Measurements from ENCODE around the gene INTS7.
"Not testable (repeated sequence)": the region's sequence is repeated elsewhere in the genome, so short reads cannot be mapped to it uniquely, and the experiment has no call there.

The INTS7 gene

DNA sequence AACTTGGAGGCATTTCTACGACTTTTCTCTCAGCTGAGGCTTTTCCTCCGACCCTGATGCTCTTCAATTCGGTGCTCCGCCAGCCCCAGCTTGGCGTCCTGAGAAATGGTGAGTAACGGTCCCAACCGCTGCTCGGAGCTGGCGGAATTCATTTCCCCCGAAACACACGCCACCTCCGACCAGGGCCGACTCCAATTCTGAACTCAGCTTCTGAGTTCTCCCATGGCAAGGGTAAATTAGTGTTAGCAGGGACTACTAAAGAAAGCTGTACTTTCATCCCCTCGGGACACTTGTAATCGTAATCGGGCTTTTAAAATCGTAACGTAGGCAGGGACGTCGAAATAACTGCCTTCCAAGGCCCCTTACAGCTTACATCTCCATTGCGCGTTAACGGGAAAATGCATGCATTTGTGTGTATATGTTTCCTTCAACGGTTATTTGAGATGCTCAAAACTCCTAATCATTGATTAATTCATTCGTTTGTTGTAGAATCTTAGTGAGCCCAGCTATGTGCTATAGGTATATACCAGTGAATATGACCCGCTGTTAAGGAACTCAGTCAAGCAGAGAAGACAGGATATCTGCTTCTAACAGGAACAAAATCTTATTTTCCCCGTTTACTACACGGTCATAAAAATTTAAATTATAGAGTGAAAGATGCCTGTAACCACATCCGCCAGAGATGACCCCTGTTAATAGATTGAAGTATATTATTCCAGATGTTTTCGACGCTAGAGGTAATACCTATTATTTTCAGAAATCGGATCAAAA is 663 bp upstream of the INTS7 start:
- no peak for DNase-seq (ENCODE audit: low read depth)

DNA sequence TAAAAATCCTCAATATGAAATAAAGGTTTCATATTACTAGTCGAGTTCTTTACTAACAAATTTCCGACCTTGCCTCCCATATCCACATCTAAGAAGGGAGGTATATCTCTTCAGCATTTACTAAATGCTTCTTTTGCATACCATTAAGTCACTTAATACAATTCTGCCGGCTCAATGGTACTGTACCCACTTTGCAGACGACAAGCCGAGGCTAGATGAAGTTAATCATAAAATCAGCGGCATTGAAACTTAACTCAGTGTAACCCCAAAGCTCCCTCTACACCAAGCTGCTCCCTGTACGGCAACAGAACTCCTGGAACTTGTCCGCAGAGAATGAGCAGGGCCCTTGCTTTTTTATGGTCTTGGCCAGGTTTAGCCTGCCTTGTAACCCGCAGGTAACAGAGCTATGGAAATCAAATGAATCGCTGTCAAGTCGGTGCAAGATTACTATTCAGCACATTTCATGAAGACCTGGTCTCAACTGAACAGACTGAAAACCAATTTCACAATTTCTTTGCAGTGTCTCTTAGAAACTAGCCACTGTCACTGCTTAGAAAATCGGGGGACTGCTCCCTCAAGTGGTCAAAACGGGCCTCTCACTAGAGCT is 738 bp downstream of the INTS7 start:
- DNase-seq (ENCODE audit: low read depth): no peak

DNA sequence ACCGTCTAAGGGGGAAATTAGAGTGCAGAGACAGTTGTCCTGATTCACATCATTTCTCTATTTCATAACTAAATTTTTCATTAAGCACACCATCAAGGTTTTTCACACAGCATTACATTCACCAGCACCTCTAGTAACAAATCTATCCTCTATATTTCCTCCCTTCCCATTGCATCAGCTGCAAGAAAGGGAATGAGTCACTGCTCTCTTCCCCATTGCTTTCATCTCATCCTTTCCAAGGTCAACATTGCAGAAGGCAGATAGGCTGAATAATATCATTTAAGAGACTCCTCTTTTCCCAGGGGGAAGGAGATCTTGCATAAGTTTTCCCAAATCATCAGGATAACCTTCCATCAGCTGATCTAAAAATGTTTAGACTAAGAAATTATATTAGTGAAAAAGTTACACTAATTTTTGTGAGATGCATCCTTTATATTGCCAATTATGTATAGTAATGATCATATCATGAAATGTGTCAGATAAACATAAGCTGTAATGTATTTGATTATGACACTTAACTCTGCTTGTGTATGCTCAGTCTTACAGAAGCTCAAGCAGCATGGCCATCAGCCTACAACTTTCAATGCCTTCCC is 4.3 kb downstream of the INTS7 start:
- no peak for DNase-seq (ENCODE audit: low read depth)

DNA sequence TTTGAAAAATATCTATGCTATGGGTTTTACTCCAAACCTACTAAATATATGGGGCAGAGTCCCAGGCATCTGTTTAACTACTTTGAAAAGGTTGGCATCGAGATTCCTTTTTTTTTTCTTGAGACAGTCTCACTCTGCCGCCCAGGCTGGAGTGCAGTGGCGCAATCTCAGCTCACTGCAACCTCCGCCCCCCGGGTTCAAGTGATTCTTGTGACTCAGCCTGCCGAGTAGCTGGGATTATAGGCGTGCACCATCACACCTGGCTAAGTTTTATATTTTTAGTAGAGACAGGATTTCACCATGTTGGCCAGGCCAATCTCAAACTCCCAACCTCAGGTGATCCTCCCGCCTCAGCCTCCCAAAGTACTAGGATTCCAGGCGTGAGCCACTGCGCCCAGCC is 7.6 kb downstream of the INTS7 start:
- DNase-seq (ENCODE audit: low read depth): not testable (repeated sequence)

DNA sequence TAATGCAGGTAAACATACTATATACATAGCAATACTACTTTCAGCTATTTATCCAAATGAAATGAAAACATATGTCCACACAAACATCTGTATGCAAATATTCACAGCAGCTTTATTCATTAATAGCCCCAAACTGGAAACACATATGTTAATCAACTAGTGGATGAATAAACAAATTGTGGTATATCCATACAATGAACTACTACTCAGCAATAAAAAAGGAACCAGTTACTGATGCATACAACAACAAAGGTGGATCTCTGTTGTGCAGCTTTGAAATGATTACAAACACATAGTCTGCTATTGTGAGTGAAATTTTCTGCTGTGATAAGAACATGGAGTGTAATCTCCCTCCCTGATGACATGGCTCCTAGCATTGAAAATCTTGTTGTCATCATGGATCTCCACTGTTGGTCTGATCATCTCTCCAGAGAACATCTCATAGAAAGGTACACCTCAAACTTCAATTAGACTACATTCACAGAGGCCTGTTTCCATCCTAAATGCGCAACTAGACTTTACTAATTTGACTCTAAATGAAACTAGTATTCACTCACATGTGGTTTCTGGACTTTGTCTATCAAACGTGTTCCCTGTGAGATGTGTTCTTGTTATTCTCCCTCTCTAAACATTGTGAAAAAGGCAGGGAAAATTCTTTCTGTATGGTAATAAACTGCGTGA is 10.7 kb downstream of the INTS7 start:
- no peak for DNase-seq (ENCODE audit: low read depth)

DNA sequence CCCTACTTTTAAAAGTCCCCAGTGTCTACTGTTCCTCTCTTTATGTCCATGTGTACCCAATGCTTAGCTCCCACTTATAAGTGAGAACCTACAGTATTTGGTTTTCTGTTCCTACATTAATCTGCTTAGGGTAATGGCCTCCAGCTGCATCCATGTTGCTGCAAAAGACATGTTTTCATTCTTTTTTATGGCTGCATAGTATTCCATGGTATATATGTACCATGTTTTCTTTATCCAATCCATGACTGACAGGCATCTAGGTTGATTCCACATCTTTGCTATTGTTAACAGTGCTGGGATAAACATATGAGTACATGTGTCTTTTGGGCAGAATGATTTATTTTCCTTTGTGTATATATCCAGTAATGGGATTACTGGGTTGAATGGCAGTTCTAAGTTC is 12.4 kb downstream of the INTS7 start:
- DNase-seq (ENCODE audit: low read depth): not testable (repeated sequence)

DNA sequence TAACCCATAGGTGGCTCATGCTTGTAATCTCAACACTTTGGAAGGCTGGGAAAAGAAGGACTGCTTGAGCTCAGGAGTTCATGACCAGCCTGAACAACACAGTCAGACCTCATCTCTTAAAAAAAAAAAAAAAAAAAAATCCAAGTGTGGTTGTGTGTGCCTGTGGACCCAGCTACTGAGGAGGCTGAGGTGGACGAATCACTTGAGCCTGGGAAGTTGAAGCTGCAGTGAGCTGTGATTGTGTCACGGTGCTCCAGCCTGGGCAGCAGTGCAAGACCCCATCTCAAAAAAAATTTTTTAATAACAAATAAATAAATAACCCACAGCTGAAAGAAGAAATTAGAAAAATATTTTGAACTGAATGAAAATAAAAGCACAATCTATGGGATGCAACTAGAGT is 13.8 kb downstream of the INTS7 start:
- no peak for DNase-seq (ENCODE audit: low read depth)

DNA sequence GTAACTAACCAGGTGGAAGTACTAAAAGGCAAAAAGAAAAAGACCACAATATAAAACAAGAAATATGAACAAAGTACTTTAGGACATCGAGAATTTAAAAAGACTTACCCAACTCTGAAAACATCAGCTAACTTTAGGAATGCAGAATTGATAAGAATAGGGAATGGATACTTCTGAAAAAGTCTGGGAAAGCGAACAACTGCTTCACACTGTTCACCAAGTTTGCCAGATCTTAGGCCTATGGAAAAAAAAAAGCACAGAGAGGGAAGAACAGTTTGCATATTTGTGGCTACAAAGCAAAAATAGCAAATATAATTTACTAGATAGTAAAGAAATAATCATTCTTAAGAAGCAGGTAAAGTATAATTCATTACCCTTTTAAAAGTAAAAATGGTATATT is 14.4 kb downstream of the INTS7 start:
- no peak for DNase-seq (ENCODE audit: low read depth)

DNA sequence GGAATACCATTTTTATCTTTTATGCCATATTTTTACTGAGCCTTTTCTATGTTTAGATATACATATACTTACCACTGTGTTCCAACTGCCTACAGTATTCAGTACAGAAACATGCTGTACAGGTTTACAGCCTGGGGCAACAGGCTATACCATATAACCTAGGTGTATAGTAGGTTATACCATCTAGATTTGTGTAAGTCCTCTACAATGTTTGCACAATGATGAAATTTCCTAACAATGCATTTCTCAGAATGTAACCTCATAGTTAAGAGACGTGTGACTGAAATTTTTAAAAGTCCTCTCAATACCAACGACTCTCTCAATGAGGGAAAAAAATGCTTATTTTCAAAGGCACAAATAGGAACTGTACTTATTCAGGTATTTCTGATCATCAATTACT is 21.7 kb downstream of the INTS7 start:
- no peak for DNase-seq (ENCODE audit: low read depth)

DNA sequence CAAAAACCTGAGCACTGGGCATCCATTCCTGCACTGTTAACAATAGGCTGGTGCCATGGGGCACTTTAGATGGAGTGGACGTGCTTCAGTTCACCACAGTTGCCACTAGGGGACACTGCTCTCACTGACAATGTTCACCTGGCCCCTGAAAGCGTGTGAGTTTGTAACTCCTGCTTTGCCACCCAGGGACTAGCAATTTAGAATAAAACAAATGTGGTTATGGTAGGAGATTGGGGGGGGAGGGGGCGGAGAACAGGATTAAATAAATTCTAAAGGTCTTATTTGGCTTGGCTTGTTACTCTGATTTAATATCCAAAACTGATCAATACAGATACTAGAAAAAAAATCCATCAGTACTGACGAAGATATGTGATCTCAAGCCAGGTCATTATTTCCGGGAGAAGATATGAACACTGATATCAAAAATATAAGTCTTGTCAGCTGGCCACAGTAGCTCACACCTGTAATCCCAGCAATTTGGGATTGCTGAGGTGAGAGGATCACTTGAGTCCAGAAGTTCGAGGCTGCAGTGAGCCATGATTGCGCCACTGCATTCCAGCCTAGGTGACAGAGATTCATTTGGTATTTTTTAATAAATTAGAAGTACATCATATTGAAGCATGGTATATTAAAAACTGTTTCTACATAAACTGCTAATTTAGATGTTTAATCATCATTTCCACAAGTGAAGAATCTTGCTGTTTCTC is 23.2 kb downstream of the INTS7 start:
- DNase-seq (ENCODE audit: low read depth): peak; percentile 48

DNA sequence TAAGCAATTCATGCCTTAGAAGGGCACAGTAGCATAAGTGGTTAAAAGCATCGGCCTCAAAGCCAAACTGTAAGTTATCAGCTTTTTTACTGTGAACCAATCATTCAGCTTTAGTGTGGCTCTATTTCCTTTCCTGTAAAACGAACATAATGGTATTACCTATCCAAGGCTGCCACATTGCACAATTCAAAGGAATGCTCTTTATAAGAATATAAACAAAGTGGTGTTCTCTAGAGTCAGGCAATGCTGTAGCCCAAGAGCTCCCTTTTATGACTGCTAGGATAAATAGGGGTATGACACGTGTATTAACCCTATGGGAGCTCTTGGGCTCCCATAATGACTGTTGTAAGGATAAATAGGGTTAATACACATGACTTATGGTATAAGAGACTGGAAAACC is 25.4 kb downstream of the INTS7 start:
- DNase-seq (ENCODE audit: low read depth): no peak

DNA sequence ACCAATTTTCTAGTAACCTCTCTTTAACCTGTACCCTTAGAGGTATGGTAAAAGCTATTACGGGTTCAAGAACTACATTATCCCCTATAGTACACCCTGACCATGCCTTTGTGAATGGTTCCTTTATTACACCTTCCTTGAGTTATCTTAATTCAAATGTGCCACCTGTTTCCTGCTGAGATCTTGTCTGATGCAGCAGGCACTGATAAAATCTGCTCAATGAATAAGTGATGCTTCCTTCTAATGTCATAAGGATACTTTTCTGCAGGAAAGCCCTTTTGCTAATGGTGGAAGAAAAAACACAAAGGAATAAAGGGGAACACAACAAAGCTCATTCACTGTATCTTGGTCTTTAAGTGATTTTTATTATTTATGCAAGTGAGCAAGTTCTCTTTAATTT is 25.8 kb downstream of the INTS7 start:
- DNase-seq (ENCODE audit: low read depth): no peak

DNA sequence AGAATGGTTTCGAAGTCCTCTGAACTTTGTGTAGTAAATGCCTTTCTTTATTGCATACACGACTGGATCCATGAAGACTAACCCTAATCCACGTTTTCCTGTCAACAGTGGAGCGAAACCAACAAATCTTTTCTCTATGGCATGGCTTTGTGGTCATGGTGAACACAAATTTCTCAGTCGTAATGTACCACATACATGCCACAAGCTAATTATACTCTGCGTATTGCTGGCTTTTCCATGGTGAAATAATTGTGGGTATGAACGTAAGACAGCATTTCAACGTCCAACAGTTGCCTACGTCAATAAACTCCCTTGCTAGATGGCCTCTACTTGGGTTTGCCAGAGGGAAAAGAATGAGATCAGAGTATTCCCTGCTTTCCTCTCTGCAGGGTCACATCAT is 27.5 kb downstream of the INTS7 start:
- DNase-seq (ENCODE audit: low read depth): no peak

DNA sequence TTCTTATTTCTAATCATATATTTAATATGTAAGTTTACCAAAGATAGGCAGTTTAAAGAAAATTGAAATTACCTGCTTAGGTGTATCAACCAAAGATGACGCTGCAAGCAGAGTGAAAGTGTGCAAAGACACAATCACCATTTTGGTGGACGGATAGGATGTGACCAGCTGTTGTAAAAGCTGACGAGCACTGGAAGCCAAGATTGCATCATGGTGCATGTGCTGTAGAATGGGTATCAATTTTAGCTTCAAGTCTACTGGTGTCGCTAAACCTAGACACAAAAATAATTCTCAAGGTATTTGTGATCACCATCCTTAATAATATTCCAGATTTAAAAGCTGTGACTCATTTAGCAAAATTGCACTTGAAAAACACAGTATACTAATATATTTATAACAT is 28.2 kb downstream of the INTS7 start:
- DNase-seq (ENCODE audit: low read depth): no peak

DNA sequence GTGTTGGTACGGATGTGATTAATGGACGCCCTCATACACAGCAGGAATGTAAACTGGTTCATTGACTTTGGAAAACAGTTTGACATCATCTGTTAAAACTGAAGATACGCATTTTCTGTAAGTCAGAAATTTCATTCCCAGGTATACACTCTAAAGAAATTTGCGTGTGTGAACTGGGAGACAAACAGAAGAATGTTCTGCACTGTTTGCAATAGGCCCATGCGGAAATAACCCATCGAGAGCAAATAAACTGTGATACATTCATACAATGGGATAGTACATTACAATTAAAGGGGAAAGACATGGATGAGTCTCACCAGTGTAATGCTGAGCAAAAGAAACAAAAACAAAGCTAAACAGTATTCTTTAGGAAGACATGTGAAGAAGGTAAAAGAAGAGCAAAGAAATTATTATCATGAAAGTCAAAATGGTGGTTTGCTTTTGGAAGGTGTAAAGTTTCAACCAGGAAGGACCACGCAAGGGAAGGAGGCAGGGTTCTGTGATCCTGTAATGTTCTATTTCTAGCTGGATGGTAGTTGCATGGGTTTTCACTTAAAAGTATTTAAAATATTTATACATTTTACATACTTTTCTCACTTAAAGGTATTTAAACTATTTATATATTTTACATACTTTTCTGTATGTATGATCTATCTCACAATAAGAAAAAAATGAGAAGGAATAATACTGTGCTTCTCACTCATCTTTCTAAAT is 30.3 kb downstream of the INTS7 start:
- DNase-seq (ENCODE audit: low read depth): no peak

DNA sequence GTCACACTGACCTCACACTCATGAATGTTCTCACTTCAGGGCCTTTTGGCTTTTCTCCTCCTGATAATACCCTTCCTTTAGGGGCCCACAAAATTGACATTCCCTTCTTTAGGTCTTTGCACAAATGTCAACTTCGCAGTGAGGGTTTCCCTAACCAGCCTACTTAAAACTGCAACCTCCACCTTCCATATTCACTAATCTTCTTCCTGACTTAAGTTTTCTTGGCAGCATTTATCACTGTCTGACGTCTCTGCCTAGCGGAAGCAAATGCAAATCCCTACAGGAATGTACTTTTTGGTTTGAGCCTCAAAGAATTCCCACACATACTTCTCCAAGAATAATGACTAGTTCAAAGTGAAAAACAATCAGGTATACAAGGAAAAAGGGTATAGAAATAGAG is 32.8 kb downstream of the INTS7 start:
- DNase-seq (ENCODE audit: low read depth): no peak

DNA sequence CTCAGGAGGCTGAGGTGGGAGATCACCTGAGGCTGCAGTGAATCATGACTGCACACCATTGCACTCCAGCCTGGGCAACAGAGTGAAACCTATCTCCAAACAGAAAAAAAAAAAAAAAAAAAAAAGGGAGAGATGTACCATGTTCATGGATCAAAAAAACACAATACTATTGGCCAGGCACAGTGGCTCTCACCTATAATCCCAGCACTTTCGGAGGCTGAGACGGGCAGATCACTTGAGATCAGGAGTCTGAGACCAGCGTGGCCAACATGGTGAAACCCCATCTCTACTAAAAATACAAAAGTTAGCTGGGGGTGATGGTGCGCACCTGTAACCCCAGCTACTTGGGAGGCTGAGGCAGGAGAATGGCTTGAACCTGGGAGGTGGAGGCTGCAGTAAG is 37.9 kb downstream of the INTS7 start:
- not testable (repeated sequence) for DNase-seq (ENCODE audit: low read depth)

DNA sequence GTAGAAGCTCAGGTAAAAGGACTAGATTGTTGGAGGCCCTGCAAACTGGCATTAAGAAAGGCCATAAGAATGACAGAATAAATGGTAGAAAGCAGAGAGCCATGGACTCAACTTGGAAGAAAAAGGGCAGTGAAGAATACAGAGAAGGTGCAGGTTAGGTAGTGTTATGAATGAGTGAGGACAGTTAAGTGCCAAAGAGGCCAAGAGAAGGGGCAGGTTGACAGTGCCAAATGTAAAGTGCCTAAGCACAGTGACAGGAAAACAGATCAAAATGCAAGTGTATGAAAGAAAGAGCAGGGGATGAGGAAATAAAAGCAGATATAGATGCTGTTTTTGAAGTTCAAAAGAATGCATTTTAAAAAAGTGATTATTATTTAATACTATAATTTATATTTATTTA is 43.7 kb downstream of the INTS7 start:
- DNase-seq (ENCODE audit: low read depth): no peak

DNA sequence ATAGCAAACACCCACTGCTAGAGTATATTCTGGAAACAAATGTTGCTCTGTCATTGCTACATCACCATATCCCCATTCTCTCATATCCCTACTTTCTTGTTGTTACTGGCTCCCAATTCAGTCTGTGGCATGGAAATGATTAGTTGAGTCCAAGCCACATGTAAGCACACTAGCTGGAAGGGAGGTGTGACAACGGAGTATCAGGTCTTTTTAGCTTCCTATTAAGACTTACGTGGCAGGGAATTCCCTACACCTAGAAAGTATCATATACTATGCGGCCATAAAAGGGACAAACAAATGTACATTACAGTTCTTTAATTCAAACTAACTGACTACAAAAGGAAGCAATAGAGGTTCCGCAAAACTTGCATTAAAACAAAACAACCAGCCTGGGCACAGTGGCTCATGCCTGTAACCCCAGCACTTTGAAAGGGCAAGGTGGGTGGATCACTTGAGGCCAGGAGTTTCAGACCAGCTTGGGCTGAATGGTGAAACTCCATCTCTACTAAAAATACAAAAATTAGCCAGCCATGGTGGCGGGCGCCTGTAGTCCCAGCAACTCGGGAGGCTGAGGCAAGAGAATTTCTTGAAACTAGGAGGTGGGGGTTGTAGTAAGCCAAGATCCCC is 48.6 kb downstream of the INTS7 start:
- DNase-seq (ENCODE audit: low read depth): no peak

DNA sequence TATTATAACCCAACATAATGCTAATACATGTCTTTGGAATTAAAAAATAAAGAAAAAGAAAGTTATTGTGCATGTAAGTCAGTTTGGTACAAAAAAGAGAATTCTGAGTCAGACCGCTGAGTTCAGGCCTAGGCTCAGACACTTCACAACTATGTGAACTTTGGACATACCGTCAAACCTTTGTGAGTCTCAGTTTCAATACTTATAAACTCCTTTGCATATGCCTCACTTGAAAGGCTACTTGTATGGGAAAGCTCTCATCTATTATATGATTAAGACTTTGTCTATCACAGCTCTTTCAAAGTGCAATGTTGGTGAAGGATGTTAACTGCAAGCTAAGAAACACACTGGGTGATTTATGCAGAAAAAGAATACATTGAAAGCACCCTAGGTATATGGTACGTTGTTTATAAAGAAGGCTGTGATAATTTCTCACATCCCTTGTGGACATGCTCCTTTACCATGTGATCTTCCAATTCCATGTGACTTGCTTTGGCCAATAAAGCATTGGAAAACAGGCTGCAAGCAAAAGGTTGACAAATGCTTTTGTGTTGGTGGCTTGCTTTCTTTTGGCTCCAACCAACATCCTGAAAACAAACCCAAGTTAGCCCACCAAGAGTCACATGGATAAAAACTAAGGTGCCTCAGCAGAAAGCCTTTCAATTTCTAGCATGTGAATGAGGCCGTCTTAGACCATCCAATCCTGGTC is 49.6 kb downstream of the INTS7 start:
- no peak for DNase-seq (ENCODE audit: low read depth)

DNA sequence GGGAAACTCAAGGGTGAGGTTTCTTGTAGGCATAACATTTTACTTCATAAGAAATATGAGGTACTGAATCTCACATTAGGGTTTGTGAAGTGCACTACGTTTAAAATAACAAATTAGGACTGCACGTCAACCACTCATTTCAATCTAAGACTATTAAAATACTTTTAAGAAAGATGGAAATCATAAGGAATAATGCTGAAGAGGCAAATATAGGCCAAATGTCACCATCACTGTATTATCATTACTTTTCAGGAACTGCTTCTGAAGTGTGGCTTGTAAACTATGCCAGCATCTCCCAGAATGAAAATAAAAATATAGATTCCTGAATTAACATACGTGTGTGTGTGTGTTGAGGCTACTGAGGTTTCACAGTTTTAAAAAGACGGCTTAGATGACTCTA is 56.8 kb downstream of the INTS7 start:
- DNase-seq (ENCODE audit: low read depth): no peak

All from activated T-cell treated with anti-CD3 and anti-CD28 coated beads for 24 hours (primary cell).